ENCODE measurements around the gene PACSIN3. TPM values are rescaled to one million over a fixed set of nuclear protein-coding genes. Genes with fewer than 3 reads are reported as not detected.

PACSIN3 gene
- total and polyA plus RNA-seq, 2 of the 13 experiments (the other 11 are each of a cell fraction or from before 2014, with no cell fraction given), result 47.9 to 93.3 TPM

- TF ChIP-seq HNF1B (CRISPR knock-in tag; IDR thresholded peaks at IDR 0.05) (peak; percentile 50; the same call in 1 of the 2 replicates), EED (CRISPR knock-in tag; IDR thresholded peaks at IDR 0.05) (no peak), TFDP2 (CRISPR knock-in tag; IDR thresholded peaks at IDR 0.05) (peak; percentile 3; the same call in 1 of the 2 replicates), SRSF4 (IDR thresholded peaks at IDR 0.05; ENCODE audit: low read depth, low read length, poor library complexity, severe bottlenecking) (no peak), ZFY (CRISPR knock-in tag; IDR thresholded peaks at IDR 0.05) (peak; percentile 64; the same call in 1 of the 2 replicates), ZNF513 (CRISPR knock-in tag; conservative IDR thresholded peaks at IDR 0.05) (no peak), ZNF552 (CRISPR knock-in tag; IDR thresholded peaks at IDR 0.05; ENCODE audit: borderline replicate concordance) (no peak), ZBTB42 (CRISPR knock-in tag; IDR thresholded peaks at IDR 0.05) (0 out of 2 replicates have a peak, but pooled peaks have one; percentile 36), ZNF781 (CRISPR knock-in tag; IDR thresholded peaks at IDR 0.05; ENCODE audit: borderline replicate concordance, not compliant biosample characterization) (no peak), SALL2 (CRISPR knock-in tag; IDR thresholded peaks at IDR 0.05) (no peak), ZNF251 (CRISPR knock-in tag; IDR thresholded peaks at IDR 0.05) (no peak), ZNF564 (CRISPR knock-in tag; IDR thresholded peaks at IDR 0.05) (no peak), NFATC3 (CRISPR knock-in tag; IDR thresholded peaks at IDR 0.05) (no peak), HBP1 (CRISPR knock-in tag; IDR thresholded peaks at IDR 0.05; ENCODE audit: low read depth) (no peak), RNF2 (conservative IDR thresholded peaks at IDR 0.05; ENCODE audit: low read depth) (no peak), DNMT3B (CRISPR knock-in tag; conservative IDR thresholded peaks at IDR 0.05) (no peak), ZNF891 (CRISPR knock-in tag; IDR thresholded peaks at IDR 0.05) (no peak), AKAP8 (CRISPR knock-in tag; IDR thresholded peaks at IDR 0.05) (no peak)
- TF ChIP-seq, protein P1, sequence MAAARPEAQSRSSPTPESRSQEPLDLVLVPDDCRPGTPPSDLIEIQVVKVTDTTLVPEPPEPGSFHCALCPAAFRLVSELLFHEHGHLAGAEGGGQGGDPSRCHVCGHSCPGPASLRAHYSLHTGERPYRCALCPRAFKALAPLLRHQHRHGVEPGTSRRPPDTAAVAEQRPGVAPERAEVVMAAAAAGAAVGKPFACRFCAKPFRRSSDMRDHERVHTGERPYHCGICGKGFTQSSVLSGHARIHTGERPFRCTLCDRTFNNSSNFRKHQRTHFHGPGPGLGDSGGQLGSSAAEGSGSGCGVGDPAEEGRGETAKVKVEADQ (CRISPR knock-in tag; IDR thresholded peaks at IDR 0.05; ENCODE audit: borderline replicate concordance), result no peak
- TF ChIP-seq, protein P2, sequence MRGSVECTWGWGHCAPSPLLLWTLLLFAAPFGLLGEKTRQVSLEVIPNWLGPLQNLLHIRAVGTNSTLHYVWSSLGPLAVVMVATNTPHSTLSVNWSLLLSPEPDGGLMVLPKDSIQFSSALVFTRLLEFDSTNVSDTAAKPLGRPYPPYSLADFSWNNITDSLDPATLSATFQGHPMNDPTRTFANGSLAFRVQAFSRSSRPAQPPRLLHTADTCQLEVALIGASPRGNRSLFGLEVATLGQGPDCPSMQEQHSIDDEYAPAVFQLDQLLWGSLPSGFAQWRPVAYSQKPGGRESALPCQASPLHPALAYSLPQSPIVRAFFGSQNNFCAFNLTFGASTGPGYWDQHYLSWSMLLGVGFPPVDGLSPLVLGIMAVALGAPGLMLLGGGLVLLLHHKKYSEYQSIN (CRISPR knock-in tag; IDR thresholded peaks at IDR 0.05; ENCODE audit: borderline replicate concordance), result no peak
- TF ChIP-seq, protein P3, sequence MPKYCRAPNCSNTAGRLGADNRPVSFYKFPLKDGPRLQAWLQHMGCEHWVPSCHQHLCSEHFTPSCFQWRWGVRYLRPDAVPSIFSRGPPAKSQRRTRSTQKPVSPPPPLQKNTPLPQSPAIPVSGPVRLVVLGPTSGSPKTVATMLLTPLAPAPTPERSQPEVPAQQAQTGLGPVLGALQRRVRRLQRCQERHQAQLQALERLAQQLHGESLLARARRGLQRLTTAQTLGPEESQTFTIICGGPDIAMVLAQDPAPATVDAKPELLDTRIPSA (CRISPR knock-in tag; IDR thresholded peaks at IDR 0.05; ENCODE audit: borderline replicate concordance), result no peak
These were observed at the start of gene PACSIN3 (continued) for GRCh38 chr11:47186076-47186699.
